Measurements from ENCODE around the gene ZNF740.

ZNF740 gene

DNA sequence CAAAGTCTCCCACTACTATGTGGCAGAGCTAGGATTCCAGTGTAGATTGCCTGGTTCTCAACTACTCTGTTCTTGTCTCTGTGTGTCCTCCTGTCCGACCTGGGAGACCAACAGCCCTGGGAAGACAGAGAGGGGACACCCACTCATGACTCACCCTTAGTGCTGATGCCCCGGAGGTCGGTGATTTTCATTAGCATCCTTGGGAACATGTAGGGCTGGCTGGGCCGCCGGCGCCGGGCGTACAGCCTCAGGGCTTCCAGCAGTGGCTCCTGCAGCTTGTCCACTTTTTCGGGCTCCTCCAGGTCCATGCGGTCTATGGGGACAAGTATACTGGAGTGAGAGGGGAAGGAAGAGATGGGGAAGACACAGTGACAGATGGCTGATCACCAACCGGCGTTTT is 32.4 kb downstream of the ZNF740 start:
- no peak for DNase-seq

DNA sequence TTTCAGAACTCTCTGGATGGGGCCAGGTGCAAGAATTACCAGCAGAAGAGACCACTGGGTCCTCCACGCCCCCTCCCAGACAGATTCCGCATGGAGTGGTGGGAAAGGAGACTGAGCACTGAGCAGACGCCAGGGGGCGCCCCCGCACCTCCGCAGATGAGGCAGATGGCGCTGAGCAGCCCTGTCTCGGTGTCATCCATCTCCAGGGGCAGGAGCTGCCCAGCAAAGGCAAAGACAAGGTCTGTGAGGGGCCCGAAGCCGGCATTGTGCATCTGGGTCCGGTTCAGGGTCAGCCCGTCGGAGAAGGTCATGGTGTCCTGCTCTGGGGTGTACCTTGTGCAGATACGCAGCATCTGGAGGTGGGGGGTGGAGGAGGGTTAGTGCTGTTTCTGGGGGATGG is 32.8 kb downstream of the ZNF740 start:
- peak in 57 of 58 donors; percentile 25 to 92 (median 70) for DNase-seq

DNA sequence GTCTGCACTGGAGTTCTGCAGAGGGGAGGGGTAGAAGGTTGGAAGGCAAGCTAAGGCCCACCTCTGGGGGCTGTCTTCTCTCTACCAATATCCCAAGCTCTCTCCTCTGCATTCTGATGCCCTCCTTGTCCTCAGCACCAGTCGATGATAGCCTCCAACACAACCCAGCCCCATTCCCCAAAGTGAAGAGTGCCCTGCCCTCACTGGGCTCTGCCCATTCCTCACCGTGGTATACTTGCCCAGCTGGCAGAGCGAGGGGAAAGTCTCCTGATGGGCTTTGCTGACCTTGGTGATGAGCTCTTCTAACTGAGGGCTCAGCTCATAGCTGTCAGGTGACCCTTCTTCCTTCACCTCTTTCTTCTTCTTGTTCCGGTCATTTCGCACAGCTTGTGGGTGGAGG is 33.7 kb downstream of the ZNF740 start:
- no peak for DNase-seq

DNA sequence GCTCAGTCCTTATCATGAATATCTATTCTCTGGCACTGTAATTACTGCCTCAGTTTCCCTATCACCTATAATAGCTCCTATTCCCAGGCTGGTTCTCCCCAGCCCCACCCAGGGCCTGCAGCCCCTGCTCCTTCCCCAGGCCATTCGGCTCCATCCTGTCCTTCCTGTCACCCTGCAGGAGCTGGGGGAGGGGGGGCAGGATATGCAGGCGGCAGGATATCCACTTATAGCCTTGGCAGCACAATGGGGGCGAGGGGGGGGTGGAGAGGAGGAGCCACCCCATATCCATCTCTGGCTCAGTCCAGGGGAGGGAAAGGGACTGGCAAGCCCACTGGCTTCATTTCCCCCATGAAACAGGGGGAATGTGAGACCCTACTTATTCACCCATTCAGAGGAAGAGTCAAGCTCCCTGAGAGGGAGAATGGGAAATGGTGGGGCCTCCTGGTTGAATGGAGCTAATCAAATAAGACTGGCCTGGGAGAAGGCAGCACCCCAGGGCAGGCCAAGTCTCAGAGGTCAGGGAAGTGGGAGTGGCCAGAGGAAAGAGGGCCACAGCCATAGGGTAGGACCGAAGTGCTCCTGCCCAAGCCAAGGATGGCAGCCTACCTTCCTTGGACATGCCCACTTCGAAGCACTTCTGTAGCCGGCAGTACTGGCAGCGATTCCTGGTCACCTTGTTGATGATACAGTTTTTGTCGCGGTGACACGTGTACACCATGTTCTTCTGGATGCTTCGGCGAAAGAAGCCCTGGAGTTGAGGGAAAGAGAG is 34.3 kb downstream of the ZNF740 start:
- no peak for DNase-seq

DNA sequence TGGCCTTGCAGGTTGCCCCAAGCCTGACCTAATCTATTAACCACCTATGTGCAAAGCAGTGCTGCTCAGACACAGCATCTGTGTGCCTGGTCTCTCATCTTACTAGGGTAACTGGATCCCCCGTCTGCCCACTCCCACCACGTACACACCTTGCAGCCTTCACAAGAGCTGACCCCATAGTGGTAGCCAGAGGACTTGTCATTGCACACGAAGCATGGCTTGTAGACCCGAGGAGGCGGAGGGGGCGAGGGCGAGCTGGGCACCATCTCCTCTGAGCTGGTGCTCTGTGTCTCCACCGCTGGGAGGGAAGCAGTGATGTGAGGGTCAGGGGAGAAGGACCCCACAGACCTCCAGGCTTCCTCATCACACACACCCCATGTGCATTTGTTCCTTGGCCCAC is 35.0 kb downstream of the ZNF740 start:
- DNase-seq = no peak

DNA sequence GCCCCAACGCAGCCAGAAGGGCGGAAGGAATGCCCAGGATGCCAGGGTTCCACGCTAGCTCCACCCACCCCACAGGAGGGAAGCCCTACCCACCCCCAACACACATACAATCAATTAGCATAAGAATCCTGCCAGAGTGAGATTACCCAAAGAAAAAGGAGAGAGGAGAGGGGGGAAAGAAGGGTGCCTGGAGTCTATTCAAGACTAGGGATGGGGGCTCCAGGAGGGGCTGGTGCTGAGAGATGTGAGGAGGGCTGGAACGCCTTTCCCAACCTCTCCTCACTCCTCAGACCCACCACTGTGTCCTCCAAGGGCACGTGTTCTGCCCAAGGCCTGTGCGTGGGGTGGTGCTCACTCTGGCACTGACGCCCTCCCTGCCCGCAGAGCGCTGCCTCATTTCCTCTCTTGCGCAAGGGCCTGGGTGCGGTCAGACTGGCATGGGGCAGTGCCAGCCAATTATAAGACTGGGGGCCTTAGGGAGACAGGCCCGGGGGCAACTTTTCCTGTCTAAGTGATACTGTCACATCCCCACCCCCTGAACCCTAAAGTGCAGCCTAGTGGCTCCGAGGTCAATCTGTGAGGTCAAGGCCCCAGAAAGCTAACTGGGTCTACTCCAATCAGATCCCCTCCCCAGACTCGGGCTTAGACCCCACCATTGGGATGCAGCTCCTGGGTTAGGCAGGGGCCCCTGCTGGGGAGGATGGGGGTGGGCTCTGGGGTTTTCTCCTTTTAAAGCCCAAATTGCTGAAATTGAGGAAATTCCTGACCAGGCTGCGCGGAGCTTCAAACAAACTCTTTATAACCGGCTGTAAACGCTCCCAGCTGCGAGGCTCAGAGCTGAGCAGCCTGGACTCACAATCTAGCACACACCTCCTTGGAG is 36.8 kb downstream of the ZNF740 start:
- peak in 1 of 58 donors; percentile 29 for DNase-seq

DNA sequence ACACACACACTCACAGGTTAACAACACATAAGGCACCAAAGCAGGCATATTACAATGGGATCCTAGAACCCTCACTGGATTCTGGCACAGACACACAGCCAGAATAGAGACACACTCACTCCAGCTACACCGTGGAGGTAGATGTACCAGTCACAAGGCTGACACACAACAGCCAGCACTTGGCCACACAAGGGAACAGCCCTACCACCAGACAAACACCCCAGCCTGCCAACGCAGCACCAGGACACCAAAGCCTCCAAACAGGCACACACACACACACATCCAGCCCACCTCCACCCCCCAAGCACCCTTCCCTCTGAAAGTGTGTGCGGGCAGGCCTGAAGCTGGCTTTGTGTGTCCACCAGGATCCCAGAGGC is 37.4 kb downstream of the ZNF740 start:
- peak in 2 of 58 donors; percentile 29 to 61 for DNase-seq

DNA sequence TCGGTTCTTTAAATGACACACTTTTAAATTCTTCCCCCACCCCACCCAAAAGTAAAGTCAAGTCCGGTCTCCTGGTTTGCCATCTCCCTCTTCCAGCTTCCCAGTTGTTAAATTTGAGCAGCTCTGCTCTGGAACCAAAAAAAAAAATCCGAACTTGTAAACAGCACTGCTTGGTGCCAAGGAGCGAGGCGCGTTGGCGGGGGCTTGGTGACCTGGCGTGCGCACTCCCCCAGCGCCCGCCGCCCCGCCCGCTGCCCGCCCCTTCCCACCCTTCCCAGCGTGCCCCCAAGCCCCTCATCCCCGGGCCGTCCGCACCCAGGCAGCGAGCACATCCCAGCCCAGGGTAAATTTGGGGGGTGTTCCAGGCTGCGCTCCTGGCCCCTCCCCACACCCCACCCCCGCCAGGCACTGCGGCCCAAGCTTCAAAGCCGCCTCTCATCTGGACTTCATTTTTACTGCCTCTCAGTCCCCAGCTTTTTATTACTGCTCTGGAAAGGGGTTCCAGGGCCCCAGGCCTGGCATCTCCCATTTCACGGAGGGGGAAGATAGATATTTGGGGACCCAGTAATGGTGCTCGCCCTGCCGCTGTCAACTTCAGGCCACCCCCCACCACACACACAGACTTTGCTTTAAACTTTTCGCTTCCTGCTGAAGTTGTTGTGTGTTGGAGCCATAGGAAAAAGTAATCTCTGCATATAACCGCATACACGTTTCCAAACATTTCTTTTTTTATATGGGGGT is 38.2 kb downstream of the ZNF740 start:
- DNase-seq = peak in 2 of 58 donors; percentile 17 to 41

DNA sequence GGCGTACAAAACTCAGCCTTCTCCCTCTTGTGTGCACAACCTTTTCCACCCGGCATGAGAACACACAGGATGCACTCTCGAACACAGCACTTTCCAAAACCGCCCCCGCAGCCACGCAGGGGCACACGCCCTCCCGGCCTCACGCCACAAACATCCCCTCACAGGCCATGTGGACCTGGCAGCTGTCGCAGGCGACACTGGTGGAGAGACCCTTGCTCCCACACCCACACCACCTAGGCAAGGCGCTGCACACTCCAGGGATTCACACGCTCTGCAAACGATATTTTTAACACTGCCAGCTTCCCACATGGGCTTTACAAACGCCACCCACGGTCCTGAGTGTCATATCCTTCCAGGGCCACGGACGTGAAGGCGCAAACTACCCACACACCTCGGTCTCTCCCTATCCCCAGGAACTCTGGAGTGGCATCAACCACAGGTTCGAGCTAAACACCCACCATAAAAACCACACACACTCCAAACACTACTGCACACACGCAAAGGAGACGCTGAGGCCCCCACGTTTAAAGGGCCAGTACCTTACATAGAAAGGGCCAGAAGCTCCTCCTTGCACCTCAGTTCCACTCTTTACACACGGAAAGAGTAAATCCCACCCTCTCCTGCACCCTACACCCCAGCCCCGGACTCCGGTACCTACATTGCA is 38.9 kb downstream of the ZNF740 start:
- peak in 10 of 58 donors; percentile 28 to 73 (median 46) for DNase-seq

DNA sequence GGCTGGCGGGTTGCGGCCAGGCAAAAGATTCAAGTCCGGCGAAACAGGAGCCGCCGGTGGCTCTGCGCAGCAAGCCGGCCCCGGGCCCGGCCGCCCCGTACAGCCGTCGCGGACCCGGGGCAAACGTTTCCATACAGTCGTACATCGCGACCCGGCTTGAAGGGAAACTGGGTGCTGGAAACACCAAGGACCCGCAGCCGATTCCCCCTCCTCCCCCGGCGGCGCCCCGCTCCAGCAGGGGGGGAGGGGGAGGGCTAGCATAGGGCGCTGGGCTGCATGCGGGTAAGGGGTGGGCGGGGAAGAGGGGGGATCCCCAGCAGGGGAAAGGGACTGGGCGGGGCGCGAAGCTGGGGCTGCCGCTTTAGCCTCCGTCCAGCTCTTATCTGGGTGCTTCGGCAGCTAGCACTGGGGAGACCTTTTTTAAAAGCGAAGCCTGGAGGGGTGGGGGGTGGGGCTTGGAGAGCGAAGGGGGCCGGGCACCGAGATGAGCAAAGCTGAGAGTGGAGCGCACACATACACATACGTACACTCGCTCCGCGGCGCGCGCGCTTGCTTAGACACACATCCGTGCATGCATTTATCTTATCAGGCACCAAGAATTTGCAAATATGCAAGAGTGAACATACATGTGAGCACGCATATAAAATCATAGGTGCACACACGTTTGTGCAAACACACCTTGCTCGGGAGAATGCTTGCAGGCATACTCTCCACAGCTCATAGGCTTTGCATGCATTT is 39.6 kb downstream of the ZNF740 start:
- DNase-seq = peak in 46 of 58 donors; percentile 36 to 86 (median 59)

DNA sequence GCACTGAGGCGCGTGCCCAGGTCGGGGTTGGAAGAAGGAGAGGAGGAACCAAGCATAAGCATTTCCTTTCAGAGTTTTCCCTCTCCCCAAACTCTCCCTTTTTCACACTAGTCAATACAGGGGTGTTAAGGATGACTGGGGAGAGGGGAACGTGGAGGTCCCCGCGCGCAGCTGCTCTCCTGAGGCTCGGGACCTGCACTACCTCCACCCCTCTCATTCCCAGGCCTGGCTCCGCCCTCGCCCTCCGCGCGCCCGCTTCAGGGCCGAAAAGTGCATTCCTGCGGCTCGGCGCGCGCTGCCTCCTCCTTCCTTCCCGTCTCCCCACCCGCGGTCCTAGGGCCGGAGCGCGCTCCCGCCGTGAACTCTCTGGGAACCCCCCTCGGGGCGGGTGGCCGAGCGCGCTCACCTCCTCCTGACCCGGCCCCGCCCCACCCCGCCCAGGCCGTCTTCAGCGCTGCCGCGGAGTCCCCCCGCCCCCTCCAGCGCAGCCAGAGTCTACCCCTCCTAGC is 40.2 kb downstream of the ZNF740 start:
- peak in 51 of 58 donors; percentile 22 to 88 (median 70) for DNase-seq

DNA sequence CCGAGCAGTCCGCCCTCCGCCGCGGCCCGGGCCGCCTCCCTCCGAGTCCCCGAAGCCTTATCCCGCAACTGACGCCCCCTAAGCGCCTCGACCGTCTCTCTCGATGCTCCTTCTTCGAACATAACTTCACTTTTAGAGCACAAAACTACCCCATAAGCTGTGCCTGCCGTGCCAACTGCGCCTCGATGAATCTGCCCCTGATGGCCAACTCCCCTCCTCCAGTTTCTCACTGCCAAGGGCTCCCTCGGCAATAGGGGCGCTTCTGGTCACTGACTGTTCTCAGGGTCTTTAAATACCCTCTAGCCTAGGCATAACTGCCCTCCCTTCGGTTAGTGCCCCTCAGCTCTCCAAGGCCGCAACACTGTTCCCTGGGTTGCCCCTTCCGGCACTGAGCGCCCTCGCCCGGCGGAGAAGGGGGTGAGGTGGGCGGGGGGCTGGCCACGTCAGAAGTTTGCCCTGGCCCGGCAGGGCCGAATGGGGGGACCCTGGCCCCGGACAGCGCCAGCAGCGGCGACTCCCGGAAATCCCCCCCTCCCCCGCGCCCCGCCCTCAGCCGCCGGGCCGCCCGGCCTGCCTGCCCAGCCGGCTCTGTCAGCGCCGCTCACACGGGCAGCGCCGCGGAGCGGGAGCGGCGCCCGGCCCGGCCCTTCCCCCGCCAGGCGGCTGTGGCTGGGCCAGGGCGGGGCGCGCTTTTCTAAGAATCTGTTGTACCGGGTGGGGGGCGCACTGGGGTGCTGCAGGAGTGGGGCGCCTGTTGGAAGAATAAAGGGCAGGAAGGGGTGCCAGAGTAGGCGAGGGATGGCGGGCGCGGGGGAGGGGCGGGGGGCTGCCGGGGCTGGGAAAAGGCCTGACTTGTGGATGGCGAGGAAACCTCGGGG is 40.9 kb downstream of the ZNF740 start:
- peak in 48 of 58 donors; percentile 39 to 79 (median 63) for DNase-seq

DNA sequence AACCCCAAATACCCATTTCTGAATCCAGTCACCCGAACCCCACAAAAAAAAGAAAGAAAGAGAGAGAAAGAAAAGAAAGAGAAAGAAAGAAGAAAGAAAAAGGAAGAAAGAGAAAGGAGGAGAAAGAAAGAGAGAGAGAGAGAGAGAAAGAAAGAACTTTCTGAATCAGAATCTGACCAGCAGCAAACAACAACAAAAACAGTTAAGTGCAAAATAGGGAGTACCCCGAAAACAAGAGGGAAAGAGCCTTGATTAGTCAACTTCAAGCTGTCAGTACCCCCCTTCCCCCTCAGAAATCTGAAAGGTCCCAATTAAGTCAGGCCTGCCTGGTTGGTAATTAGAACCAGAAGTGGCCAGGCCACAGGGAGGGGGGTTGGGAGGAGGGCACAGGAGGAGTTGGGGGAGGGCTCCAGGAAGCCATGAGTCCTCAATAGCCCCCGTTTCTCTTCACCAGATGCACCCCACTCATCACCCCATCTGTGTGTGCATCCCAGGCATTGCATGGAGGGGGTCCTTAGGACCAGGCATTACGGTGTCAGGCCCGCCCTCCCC is 41.7 kb downstream of the ZNF740 start:
- DNase-seq = no peak

DNA sequence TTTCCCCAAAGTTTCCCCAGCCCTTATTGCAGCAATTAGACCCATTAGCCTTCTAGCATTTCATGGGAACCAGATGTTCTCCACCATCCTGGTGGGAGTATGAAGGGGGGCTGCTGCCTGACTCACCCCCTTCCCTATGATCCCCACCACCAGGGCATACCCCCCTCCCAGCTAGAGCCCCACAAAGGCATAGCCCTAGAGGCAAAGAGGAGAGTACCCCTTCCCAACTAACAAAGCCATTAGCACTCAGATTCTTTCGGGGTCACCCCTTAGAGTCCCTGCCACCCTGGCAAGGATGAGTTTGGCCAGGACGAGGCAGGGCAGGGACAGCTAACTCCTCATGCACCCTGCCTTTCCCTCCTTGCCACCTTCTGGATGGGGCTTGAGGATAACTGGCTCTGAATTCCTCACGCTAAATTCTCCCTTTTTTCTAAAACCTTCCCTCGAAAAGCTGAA is 42.3 kb downstream of the ZNF740 start:
- DNase-seq = no peak

DNA sequence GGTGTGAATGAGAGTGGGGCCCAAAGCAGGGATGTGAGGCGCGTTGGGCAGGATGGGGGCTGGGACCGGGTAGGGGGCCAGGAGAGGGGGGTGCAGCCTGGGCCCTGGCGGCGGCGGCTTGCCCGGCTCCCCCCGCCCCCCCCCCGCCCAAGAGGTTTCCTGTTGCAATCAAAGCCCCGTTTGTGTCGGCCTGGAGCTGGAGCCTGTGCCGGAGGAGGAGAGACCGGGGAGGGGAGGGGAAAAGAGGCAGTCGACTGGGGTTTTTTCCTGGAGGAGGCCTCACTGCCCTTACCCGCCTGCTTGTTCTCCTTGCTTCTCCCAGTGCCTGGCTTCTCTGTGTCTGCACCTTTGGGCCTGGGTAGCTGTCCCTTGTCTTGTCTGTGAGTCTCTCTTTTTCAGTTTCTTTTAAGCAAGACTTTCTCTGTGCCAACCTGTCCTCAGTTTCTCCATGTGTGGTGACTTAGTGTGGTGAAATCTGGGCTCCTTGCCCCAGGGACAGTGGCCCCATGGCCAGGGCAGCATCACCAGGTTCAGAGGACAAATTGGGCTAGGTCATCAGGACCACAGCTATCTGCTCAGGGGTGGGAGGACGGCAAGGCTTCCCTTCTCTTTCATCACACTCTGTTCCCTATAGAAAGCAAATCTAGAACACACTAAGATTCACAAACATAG is 43.0 kb downstream of the ZNF740 start:
- peak in 47 of 58 donors; percentile 18 to 76 (median 53) for DNase-seq

DNA sequence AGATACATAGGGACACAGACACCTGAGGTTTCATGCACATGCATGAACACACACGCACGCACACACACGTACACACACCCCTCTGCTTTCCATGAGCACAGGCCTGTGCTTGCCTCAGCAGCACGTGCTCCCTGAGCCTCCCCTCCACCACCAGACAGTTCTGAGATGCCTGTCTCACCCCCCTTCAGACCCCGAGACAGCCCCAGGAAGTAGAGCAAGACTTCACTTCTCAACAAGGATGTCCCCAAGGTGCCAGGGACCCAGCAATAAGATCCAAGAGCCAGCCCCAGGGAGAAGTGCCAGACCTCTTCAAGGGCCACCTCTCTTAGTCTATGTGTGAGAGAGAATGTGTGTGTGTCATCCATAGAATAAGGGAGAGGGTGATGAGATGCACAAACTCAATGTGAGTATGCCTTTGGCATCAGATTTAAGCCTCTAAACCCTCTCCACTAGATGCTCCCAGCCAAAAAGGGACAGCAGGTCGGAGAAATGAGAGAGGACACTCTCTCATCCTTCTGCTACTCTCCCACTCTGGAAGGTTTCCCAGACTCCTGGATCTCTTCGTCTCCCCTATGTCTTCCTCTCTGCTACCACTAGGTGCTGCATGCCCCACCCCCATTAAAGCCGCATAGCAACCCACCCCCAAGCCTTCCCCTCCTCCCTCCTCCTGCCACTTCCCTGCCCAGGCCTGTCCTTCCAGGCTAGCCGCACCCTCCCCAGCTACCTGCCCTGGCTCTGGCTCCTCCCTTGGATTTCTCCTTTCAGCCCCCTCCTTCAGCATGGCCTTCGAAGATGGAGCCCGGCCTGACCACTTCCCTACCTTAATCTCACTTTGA is 43.8 kb downstream of the ZNF740 start:
- DNase-seq = peak in 1 of 58 donors; percentile 12

Measured in anterior cingulate cortex (tissue), 58 donors.